K562 (cell line): Measurements from ENCODE around the gene SLC3A2. TPM values are rescaled to one million over a fixed set of nuclear protein-coding genes. Genes with fewer than 3 reads are reported as not detected.

Experiments used
- ARNT ChIP-seq, 2 experiments: fragments of 450-650 bp; IDR thresholded peaks; 2 replicates each; pipeline ENCODE4 v1.6.1; 2016; ENCODE audit warnings: mild to moderate bottlenecking in 1 of 2
- BRF1 ChIP-seq: IDR thresholded peaks from 3 replicates; pipeline ENCODE4 v1.6.1; 2011; ENCODE audit warnings: borderline replicate concordance, mild to moderate bottlenecking; ENCODE audit not compliant: insufficient read length; ENCODE audit errors: extremely low read depth
- C11orf30 ChIP-seq: fragments of 450-650 bp; IDR thresholded peaks from 2 replicates; pipeline ENCODE4 v1.6.1; 2016; ENCODE audit warnings: low read depth, mild to moderate bottlenecking
- ETV1 ChIP-seq: fragments of 450-650 bp; conservative IDR thresholded peaks from 2 replicates; pipeline ENCODE4 v1.6.1; 2016; ENCODE audit warnings: missing genetic modification characterization, control low read depth, low read depth, missing compliant biosample characterization
- KLF6 ChIP-seq: fragments of 250-450 bp; sonication (Bioruptor Pico); IDR thresholded peaks from 2 replicates; pipeline ENCODE4 v1.4.0; 2020; ENCODE audit warnings: mild to moderate bottlenecking, moderate library complexity, borderline replicate concordance
- OTX1 ChIP-seq: fragments of 450-650 bp; formaldehyde crosslinking; IDR thresholded peaks from 2 replicates; pipeline ENCODE4 v1.4.0; 2022; ENCODE audit warnings: mild to moderate bottlenecking
- PTTG1 ChIP-seq: fragments of 450-650 bp; IDR thresholded peaks from 2 replicates; pipeline ENCODE4 v1.6.1; 2016; ENCODE audit warnings: low read depth, mild to moderate bottlenecking, missing genetic modification characterization, missing compliant biosample characterization
- TBL1XR1 ChIP-seq, 2 experiments: IDR thresholded peaks; 2 replicates each; pipeline ENCODE4 v1.6.1; 2012; ENCODE audit warnings: improper control_type of control experiment in 2 of 2, low read length in 2 of 2, mild to moderate bottlenecking in 1 of 2
- WHSC1 ChIP-seq: IDR thresholded peaks from one replicate; pipeline ENCODE4 v1.6.1; 2012; ENCODE audit warnings: low read length, control low read depth, inconsistent platforms
- ZBTB40 ChIP-seq, 2 experiments: fragments of 450-650 bp in 1 of 2; sonication (generic) in 1 of 2; formaldehyde crosslinking in 1 of 2; IDR thresholded peaks; 2 replicates each; pipeline versions ENCODE4 v1.7.1 to v1.9.0; 2016 to 2022; ENCODE audit warnings: inconsistent platforms in 1 of 2, mild to moderate bottlenecking in 1 of 2, missing genetic modification reagents in 1 of 2
- ZNF124 ChIP-seq: sonication (generic); formaldehyde crosslinking; IDR thresholded peaks from 2 replicates; pipeline ENCODE4 v1.8.1; 2022; ENCODE audit warnings: missing genetic modification reagents
- ZNF143 ChIP-seq: sonication (generic); formaldehyde crosslinking; IDR thresholded peaks from 2 replicates; pipeline ENCODE4 v1.9.0; 2022; ENCODE audit warnings: mild to moderate bottlenecking, missing genetic modification reagents
- ZNF197 ChIP-seq: fragments of 200-800 bp; sonication (Bioruptor generic); IDR thresholded peaks from 2 replicates; pipeline ENCODE4 v1.6.1; 2016; ENCODE audit warnings: low read depth, missing genetic modification characterization, missing compliant biosample characterization
- ZNF398 ChIP-seq: fragments of 250-450 bp; sonication (Bioruptor Pico); IDR thresholded peaks from 2 replicates; pipeline ENCODE4 v1.8.0; 2021; ENCODE audit warnings: moderate library complexity, mild to moderate bottlenecking, inconsistent platforms
- ZNF511 ChIP-seq: sonication (generic); formaldehyde crosslinking; IDR thresholded peaks from 2 replicates; pipeline ENCODE4 v1.8.0; 2022; ENCODE audit warnings: mild to moderate bottlenecking, missing genetic modification reagents
- polyA plus RNA-seq, 8 experiments: library from polyadenylated mRNA; depleted of rRNA in 4 of 8; stranded (reverse) in 5 of 8; unstranded in 3 of 8; fragments of >200 nt; fragmentation: Nextera tagmentation in 2 of 8; fragmentation: Illumina TruSeq in 1 of 8; extraction: Ambion mirVana in 2 of 8; extraction: Trizol in 1 of 8; gene quantifications; 2 replicates each; pipeline versions ENCODE4 v1.2.1 to v1.2.3, GENCODE V29; 2011 to 2014; ENCODE audit warnings: inconsistent platforms in 1 of 8, missing spikeins in 1 of 8
- total RNA-seq, 7 experiments: library from RNA; depleted of rRNA in 6 of 7; stranded (reverse); fragments of >200 nt in 6 of 7; fragmentation: Illumina TruSeq in 2 of 7; extraction: Trizol in 2 of 7; gene quantifications; 2 replicates each; pipeline versions ENCODE4 v1.2.1 to v1.2.3, GENCODE V29; 2011 to 2021; ENCODE audit warnings: low replicate concordance in 1 of 7

Gene SLC3A2
- total and polyA plus RNA-seq, 9 of the 15 experiments (the other 6 are each of a cell fraction or from before 2014, with no cell fraction given) = 20.0 to 296 (median 214) TPM

- peak; percentile 93 for TF ChIP-seq ZBTB40 (IDR thresholded peaks at IDR 0.05)
- TF ChIP-seq ZBTB40 (CRISPR knock-in tag; IDR thresholded peaks at IDR 0.05) = no peak; the same call in 1 of the 2 replicates
- TF ChIP-seq WHSC1 = no peak
- TF ChIP-seq TBL1XR1 (IDR thresholded peaks at IDR 0.05; ENCODE audit: low read length in 2 of 2) = 0 out of 4 replicates have a peak, but pooled peaks have one; percentile 4 to 11
- TF ChIP-seq OTX1 (CRISPR knock-in tag) = peak; percentile 88; the same call in 1 of the 2 replicates
- no peak for TF ChIP-seq BRF1
- TF ChIP-seq ARNT (IDR thresholded peaks at IDR 0.05) = 0 out of 4 replicates have a peak, but pooled peaks of 1 of the 2 experiments have one; percentile 6
- TF ChIP-seq ZNF197 (CRISPR knock-in tag) = no peak
- TF ChIP-seq ETV1 (tag) = 0 out of 2 replicates have a peak, but pooled peaks have one; percentile 19
- no peak for TF ChIP-seq ZNF511 (CRISPR knock-in tag)
- no peak for TF ChIP-seq ZNF143 (CRISPR knock-in tag)
- peak; percentile 38; the same call in 1 of the 2 replicates for TF ChIP-seq C11orf30
- TF ChIP-seq KLF6 (CRISPR knock-in tag) = no peak
- TF ChIP-seq ZNF398 (CRISPR knock-in tag) = no peak
- TF ChIP-seq PTTG1 (tag) = no peak
- TF ChIP-seq ZNF124 (CRISPR knock-in tag) = no peak
Measured at GRCh38 chr11:62831520-62832335, 49.0 kb upstream of the SLC3A2 start, which contains the start of gene STX5 (continued).
